COR-L47 (cell line): ENCODE measurements around the gene ZBTB5.
A peak's percentile ranks its signal among the peaks of the same experiment; 100 is the strongest.

Experiments used
- DNase-seq: peaks from one replicate; lab custom pipeline; 2025; lab: John Stamatoyannopoulos, UW

The ZBTB5 gene

DNA sequence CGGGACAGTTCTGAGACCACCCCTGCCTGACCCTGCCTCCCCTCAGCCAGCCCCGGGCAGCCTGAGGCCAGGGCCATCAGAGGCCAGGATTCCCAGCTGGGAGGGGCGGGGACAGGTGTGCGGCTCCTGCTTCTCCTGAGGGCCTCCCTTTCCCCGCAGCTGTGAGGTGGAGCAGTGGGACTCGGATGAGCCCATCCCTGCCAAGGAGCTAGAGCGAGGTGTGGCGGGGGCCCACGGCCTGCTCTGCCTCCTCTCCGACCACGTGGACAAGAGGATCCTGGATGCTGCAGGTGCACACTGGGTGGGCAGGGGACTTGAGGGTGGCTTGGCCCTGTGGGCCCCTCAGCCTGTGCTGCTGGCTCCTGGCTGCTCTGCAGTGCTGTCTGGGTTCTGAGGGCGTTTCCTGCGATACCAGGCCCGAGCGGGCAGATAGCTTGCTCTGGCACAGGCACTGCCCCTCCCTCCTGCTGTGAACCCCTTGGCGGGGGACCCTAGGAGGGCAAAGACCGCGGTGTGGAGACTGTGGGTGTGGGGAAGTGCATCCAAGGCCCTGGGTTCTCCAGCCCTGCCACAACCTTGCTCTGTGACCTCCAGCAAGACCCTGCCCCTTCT lies 40.5 kb downstream of the ZBTB5 start:
- no peak for DNase-seq

DNA sequence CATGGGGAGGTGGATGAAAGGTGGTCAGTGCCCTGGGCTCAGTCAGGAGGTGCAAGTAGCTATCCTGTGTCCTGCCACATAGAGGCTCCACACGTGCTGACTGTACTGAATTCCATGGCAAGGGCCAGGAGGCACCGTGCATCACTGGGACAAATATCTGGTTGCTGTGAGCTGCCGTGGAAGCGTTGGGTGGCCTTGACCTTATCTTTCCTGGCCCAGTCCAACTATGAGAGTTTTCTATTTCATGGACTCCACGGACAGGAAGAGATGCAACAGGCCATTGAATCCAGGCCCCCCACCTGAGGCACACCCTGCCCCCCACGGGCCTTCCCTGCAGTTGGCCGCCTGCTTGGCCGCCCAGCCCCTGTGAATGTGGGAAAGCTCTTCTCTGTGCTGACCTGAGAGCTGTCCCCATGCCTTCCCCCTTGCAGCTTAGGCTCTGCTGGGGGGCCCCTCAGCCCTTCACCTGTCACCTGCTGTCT lies 41.0 kb downstream of the ZBTB5 start:
- DNase-seq, result no peak

- no peak for DNase-seq
Measured at GRCh38 chr9:37423508-37423907, 41.7 kb downstream of the ZBTB5 start.

DNA sequence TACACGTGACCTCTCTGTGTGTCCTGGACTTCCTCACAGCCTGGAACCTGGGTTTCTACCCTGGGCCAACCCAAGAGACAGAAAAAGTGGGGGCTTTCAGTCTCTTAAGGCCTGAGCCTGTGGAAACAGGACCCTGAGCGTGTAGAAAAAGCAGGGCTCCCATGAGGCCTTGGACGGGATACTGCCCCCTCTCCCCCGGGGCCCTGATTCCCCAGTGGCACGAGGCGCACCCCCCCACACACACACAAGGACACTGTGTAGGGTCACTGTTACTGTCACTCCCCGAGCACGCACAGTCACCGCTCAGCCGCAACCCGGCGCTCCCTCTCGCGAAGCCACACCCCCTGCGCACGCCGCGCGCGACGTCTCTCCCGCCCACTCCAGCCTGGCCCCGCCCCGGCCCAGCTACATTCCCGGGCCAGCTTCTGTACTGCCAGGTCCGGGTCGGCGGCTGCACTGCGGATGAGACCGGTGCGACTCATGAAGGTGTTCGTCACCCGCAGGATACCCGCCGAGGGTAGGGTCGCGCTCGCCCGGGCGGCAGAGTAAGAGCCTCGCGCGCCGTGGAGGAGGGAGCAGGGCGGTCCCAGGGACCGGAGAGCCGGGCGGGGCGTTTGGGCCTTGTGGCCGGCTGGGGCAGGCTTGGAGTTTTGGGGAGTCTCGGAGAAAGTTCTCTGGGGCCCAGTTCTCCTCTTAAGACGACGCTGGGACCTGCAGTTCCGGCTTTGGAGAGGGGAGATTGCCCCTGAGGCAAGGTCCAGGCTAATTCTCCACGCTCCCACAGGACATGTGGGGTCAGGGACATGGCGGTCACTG lies 42.8 kb downstream of the ZBTB5 start, which contains the start of gene GRHPR:
GRHPR (plus strand) TSS at position 408 of the 816 bp plus-strand sequence; CDS start at position 463, 55 bp downstream.
- DNase-seq, result peak; percentile 62

GRCh38 chr9:37421914-37422288 lies 43.3 kb downstream of the ZBTB5 start:
- no peak for DNase-seq

GRCh38 chr9:37420271-37421215 lies 44.7 kb downstream of the ZBTB5 start:
- DNase-seq, result no peak

- no peak for DNase-seq
Measured at GRCh38 chr9:37419204-37419603, 46.0 kb downstream of the ZBTB5 start.

- DNase-seq, result no peak
Measured at GRCh38 chr9:37417857-37418618, 47.2 kb downstream of the ZBTB5 start.

GRCh38 chr9:37417252-37417803 lies 47.9 kb downstream of the ZBTB5 start:
- no peak for DNase-seq

DNA sequence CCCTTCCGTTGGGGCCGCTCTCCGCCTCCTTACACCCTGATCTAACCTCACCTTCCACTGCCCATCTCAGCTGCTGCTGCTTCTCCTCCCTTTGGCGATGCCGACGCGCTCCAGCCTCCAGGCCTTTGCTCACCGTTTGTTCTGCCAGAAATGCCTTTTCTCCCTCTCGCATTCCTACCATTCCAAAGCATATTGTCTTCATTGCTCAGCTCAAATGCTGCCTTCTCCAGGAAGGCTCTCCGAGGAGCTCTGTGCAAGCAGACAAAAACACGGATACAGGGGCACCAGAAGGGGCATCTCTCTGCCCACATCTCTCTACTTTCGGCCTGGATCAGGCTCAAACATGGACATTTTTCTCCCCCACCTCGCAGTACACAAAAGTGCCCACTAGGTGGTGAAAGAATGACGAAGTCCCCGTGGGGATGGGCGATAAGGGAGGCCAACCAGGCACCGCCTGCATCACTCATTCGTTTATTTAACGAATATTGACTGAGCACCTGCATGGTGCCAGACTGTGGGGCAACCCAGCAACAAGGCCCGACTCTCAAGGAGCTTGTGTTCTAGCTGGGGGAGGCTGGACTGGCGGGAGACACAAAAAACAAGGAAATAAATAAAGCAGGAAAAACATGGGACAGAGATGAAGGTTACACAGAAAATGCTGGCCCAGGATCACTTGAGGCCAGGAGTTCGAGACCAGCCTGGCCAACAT lies 50.1 kb downstream of the ZBTB5 start:
- peak; percentile 65 for DNase-seq

- no peak for DNase-seq
Measured at GRCh38 chr9:37414503-37414943, 50.7 kb downstream of the ZBTB5 start.

GRCh38 chr9:37413311-37413710 lies 51.9 kb downstream of the ZBTB5 start:
- DNase-seq, result no peak

DNA sequence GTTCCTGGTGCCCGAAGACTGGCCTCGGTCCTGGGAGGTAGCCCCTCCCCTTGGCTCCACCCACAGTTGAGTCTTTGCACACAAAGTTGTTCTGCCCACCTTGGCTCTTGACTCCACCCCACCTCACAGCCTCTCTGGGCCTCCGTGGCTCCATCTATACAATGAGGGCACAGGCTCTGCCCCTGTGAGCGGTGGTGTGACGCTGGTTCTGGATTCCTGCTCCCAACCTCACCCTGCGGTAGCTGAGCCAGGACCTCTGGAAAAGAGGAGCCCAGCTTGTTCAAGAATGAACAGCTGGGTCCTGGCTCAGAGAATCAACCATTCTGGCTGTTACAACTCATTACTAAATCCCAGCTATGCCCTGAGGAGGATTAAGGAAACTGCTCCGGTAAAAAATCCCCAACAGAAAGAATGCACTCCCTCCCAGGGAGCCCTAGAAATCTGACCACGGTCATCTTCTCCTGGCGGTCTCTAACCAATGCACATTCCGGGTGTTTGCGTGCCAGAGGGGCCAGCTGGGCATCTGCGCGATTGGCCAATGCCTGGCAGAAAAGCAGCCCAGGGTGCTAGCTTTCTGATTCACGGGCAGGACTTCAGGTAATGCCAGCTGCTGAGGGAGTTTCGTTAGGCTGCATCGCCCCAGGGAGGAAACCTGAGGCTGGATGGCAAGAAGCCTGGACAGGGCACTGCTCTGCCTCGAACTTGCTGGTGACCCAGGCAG lies 52.7 kb downstream of the ZBTB5 start:
- DNase-seq, result no peak

DNA sequence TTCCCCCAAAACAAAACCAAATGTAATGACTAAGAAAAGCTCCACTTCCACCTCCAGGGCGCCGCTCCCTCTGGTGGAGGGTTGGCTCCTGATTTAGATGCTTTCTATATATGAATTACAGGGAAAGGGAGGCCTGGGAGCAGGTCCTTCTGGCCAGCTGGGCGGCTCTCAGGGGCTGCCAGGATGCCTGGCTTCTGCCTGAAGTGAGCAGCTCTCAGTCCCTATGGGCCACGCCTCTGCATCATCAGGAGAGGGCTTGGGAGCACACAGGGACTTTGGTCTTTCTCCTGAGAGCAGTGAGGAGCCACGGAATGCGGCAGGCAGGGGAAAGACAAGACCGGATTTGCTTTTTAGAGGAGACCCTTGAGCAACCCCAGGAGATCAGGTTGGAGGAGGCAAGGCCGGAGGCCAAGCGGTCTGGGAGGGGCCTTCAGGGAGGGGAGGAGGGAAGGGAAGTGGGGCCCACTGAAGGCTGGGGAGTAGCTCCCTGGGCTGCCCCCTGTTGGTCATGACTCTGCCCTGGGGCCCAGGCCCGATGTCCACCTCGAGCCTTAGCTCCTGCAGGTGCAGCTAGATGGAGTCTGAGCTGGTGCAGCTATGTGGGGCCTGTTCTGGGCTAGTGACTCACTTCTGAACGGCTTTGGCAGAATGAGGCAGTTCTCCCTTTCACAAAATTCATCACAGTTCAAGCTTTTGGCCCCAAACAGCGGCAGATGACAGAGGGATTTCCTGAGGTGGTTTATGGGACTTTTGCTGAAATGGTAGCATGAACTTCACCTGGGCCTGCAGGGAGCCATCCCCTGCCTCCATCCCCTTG lies 54.1 kb downstream of the ZBTB5 start:
- DNase-seq, result no peak

- no peak for DNase-seq
Measured at GRCh38 chr9:37410354-37410861, 54.8 kb downstream of the ZBTB5 start.

GRCh38 chr9:37408933-37409710 lies 56.1 kb downstream of the ZBTB5 start:
- DNase-seq, result no peak

GRCh38 chr9:37407468-37407867 lies 57.8 kb downstream of the ZBTB5 start:
- no peak for DNase-seq
